ENCODE results near the gene OPALIN.

Gene OPALIN

GRCh38 chr10:96358851-96359540 lies at the start of gene OPALIN:
OPALIN (minus strand) TSS chr10:96359002; CDS start chr10:96358896, 106 bp downstream.
- no peak for DNase-seq

DNA sequence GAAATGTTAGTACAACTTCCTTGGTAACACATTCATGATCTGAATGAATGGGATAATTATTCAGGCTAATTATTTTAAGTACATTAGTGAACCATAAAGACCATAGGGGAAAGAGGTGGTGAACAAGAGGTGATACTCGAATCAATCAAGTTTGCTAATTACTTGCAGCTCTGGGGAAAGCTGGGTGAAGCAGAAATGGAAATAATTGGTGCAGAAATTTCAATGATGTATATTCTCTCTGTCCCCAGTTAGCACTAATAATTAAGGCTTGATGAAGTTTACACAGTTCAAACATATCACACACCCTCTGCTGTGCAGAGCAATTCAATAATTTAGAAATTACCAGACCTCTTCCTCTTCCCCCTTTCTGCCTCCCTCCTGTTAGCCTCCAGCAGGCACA lies 49.4 kb upstream of the OPALIN start:
- DNase-seq, result no peak

- no peak for DNase-seq
These were observed 48.8 kb upstream of the OPALIN start for GRCh38 chr10:96407560-96408069.

DNA sequence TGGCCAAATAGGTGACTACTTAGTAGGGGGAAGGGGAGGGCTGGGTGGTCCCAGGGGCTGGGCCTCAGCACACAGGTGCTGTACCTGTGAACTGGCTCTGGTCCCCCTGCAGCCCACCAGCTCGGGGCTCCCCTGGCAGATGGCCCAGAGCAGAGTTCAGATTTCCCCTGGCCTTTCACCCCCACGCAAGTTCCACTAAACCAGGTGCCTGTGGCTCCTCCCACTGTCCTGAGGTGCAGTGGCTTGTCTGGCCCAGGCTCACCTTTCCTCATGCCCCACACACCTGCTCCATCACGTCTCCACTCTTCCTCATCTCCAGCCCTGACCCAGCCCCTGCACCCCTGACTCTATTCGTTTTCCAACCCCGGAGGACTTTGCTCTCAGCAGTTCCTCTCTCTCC lies 47.3 kb upstream of the OPALIN start:
- DNase-seq, result no peak

DNA sequence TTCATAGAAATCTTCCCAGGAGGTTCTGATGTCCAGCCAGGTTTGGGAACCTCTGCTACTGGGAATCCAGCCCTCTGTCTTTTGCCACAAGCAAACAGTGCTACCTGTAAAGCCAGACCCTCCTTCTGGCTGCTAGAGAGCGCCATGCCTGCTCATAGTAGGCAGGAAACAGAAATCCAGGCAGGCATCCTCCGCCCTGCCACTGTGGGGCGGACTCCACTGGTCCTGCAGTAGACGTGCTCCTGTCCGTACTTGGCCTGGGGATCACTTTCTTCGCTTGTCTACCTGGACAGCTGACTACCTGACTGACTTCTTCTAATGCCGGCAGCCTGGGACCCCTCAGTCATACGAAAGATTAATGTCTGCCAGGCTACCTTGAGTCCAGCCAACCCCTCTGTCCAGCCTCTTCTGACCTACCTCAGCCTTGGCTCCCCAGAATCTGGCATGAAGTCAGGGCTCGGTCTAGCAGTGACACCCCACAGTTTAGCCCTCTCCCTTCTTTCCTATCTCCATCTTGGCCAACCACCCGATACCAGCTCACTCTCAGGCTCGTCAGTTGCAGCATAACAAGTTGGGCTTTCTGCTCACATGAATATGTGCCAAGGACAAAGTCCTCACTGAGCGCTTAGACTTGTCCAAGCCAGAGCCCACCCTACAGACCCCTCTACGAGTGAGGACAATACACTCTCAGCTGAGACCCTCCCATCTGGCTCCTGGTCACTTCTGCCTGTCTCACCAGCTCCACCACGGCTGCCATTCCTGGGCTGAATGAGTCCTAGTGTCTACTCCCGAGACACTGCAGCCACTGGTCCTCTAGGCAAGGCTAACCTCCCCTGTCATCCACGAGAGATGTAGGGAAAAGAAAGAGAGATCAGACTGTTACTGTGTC lies 43.9 kb upstream of the OPALIN start:
- DNase-seq, result no peak

DNA sequence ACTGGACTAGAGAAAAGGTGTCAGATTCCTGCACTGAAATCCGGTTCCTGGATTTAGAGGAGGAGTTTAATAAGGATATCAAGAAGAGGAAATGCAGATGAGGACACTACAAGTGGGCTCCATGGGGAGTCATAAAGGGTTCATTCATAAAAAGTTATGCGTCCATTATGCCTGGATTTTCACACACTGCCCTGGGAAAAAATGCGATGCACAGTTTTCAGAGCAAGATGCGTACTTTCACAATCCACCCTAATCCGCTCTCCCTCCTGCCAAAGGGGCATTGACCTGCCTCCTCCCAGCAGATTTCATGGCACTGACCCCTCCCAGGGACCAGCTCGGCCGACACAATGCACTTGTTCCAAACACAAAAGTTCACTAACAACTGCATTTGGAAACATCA lies 42.2 kb upstream of the OPALIN start:
- no peak for DNase-seq

DNA sequence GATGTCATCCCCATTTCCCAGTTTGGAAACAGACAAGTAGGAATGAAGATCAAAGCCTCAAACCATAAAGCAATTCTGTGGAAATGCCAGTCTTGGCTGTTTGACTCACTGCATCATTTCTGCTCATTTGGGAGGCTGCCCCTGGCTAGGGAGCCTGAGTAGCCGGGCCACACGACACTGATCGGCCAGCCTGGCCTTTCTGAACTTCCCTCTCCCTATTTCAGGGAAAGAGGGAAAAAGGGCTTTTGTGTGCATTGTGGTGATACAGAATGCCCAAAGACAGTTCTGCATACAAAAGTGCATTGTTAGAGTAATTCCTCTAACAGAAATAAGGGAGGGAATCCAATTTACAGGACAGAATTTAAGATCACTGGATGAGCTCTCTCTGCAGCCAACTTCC lies 41.7 kb upstream of the OPALIN start:
- DNase-seq, result no peak

GRCh38 chr10:96397902-96398301 lies 39.1 kb upstream of the OPALIN start:
- DNase-seq, result no peak

DNA sequence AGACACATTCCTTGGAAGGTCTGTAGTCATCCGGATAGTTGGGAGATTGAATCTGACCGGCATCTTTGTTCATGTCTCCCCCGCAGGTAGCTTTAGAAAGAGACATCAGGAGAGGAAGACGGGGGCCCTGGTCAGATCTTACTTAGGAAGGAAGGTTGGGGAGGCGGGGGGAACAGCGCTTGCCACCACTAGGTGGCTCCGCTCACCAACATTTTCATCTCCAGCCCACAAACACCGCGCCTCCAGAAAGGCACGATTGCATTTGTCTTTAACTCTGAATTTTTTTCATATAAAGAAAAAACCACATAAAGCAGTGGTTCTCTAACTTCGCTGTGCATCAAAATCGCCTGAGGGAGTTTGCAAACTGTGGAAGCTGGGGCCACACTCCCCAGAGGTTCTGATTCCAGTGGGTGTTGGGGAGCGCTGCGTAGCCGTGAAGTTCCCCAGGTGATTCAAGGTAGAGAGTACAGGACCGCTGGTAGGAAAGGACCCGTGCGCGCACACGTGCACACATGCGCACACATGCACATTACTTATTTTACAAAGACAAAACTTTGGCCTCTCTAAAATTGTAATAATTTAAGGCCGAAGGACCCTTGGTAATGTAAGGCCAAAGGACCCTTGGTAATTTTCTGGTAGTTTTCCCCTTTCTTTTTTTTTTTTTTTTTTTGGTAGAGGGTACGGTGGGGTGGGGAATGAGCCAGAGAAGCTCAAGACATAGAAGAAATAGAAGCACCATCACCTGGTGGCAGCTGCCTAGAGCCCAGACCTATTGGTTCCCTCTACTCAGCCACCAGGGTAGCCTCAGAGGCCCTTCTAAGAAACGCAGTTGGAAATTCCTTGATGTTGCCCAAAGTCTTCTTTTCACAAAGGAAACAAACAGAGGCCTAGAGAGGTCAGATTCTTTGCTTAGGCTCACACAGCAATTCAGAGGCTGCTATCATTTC lies 37.4 kb upstream of the OPALIN start:
- DNase-seq, result peak in 1 of 2 experiments; percentile 2

GRCh38 chr10:96390460-96390864 lies 31.7 kb upstream of the OPALIN start:
- DNase-seq, result no peak

DNA sequence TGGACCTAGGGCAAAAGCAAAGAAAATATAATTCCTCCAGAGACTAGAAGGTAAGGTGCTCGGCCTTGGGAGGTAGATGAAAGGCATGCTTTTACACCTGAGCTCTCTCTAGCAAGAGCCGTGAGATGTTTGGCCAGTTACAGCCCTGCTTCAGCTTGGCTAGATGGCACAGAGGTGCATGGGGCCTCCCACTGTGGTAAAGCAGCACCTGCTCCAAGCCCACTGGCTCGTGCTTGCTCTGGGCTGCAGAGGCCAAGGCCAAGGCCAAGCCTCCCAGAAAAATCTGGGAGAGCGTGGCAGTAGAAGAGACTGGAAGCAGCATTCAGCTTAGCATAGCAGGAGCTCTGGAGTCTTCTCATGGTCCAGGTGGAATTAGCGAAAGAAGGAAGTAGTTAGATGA lies 31.0 kb upstream of the OPALIN start:
- no peak for DNase-seq

GRCh38 chr10:96387601-96388000 lies 28.8 kb upstream of the OPALIN start:
- no peak for DNase-seq

- no peak for DNase-seq
These were observed 28.4 kb upstream of the OPALIN start for GRCh38 chr10:96387161-96387560.

- DNase-seq, result no peak
These were observed 25.7 kb upstream of the OPALIN start for GRCh38 chr10:96384506-96384905.

DNA sequence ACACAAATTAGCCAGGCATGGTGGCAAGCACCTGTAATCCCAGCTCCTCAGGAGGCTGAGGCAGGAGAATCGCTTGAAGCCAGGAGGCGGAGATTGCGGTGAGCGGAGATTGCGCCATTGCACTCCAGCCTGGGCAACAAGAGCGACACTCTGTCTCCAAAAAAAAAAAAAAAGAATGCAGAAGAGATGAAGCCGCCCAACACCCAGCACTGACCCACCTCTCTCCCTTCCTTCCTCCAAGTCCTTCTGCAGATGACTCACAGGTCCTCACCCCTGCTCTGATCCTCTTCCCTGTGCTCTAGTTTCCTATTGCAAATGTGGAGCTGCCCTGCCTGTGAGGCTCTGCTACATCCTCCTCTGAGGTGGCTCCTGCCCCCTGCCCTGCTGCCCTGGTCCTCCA lies 22.0 kb upstream of the OPALIN start:
- DNase-seq, result no peak

DNA sequence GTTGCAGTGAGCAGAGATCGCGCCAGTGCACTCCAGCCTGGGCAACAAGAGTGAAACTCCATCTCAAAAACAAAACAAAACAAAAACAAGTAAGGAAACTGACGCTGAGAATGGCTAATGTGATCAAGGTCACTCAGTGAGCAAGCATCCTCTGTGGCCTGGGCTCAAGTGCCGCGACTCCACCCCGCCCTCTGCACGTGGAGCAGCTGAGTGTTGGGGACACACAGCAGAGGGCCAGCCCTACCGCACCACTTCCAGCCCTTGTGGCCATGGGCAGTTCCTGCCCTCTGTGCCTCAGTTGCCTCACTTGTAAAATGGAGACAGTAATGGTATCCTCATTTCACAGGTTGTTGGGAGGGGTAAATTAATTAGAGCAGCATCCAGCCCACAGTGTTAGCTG lies 21.0 kb upstream of the OPALIN start:
- DNase-seq, result no peak

DNA sequence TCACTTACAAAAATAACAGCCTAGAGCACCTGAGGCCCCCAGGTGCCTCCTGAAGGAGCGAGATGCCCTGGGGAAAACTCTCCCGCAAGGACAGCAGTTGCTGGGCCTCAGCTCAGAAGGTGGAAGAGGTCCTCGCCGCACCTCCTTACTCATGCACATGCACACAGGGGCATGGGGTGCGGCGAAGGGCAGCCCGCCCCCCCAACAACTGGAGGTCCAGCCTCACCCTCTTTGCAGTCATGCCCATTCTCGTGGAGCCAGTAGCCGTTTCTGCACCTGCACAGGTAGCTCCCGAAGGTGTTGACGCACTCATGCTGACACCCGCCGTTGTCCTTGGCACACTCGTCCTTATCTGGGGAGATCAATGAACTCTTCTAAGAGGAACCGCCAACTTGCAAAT lies 19.9 kb upstream of the OPALIN start:
- no peak for DNase-seq

DNA sequence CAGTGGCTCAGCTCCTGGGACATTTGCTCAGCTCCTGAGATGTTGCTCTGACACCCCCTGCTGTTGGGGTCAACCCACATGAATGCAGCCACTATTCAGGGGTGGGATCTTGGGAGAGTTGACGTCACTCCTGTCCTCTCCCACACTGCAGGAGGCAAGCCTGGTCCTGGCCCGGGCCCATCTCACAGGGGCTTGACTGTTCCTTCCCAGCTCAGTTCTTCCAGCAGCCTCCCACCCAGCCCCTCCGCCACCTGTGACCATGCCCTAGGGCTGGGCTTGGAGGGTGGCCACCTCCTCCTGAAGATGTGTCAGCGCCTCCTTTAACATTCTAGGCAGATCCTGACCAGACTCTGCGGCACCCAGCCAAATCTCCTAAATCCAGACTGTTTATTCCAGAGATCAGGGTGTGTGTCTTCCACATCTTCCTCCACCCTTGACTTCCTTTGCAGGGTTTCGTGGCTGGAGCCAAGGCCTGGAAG lies 19.1 kb upstream of the OPALIN start:
- no peak for DNase-seq

DNA sequence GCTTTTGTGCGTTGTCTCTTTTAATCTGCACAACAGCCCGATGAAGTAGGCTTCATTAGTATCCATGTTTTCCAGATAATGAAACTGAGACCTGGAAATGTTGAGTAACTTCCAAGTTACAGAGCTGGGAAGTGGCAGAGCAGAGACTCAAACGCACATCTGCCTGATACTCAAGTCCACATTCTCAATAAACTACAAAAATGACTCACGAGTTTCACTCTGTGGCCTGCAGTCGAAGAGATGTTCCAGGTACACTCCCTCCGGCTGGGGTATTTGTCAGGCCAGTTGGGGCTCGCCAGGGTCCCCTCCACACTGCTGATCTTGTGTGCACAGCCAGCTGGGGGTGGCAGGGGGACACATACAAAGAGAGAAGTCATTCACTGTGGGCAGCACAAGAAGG lies 17.7 kb upstream of the OPALIN start:
- DNase-seq, result no peak

DNA sequence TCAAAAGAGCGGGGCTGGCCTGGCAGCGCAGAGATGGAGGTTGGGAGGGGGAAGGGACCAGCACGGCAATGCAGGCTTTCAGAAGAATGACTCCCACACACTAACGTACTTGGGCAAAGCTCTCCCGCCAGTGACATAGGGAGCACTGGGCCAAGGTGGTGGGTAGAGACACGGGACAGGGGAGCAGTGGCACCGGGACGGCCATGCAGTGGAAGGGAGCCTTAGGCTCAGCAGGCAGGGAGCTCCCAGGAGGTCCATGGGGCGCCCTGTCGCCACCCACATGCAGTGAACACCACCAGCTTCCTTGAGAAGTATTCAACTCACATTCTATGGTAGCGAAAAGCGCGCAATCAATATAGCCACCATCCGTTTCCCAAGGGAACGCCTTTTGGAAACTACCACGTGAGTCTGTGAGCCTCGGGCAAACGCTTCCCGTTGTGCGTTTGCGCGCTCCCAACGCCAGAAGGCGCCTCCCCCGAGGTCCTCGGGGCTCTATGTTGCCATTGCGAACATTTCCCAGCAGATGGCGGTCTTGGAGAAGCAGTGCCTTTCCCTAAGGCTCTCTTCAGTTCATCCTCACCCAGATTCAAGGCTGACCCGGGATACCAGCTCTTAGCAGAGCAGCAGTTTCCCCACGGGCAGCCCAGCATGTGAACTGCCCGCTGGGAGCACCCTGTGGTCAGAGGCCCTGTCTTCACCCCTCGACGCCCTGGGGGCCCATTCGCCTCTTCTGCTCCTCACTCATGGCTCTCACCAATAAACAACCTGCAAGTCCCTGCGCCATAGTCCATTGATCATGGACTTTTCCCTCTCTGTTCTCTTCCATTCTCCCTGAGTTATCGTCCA lies 16.4 kb upstream of the OPALIN start:
- DNase-seq, result peak; percentile 63 to 83

DNA sequence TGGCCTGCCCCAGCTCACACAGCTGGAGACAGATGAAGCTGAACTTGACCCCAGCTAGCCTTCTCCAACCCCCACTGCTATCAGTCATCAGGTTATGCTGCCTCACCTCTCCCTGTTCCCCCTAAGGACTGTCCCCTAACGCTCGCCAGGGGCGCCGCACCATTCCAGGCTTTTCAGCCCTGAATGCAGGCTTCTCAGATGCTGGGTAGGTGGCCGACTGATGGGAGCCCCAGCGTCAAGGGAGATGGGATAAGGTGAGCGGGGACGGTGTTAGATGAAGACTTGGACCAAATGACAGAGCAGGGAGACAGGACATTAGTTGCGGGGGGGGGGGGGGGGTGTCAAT lies 15.8 kb upstream of the OPALIN start:
- DNase-seq, result peak in 1 of 2 experiments; percentile 6

- no peak for DNase-seq
These were observed 15.2 kb upstream of the OPALIN start for GRCh38 chr10:96374004-96374403.
